Right renal pelvis (tissue), 4 donors: ENCODE results near the gene HJURP. TPM values are rescaled to one million over a fixed set of nuclear protein-coding genes. Genes with fewer than 3 reads are reported as not detected.

Experiments
- DNase-seq, 4 donors: peaks; one replicate each; pipeline ENCODE4 v3.0.0-alpha.2; 2013; ENCODE audit warnings: low read depth in 4 of 4, low spot score in 3 of 4, missing footprints in 1 of 4
- polyA plus RNA-seq, 4 donors: library from polyadenylated mRNA; unstranded; fragments of 120-200 nt; gene quantifications; one replicate each; pipeline ENCODE4 v1.2.1, GENCODE V29; 2013; ENCODE audit not compliant: insufficient read length in 4 of 4

HJURP gene
- polyA plus RNA-seq, 4 donors = 20.0 to 24.4 (median 23.2) TPM

GRCh38 chr2:233849607-233850271, 4.6 kb downstream of the HJURP start:
- no peak for DNase-seq

GRCh38 chr2:233848276-233848675, 6.1 kb downstream of the HJURP start:
- no peak for DNase-seq

GRCh38 chr2:233847248-233847898, 7.0 kb downstream of the HJURP start:
- no peak for DNase-seq

- no peak for DNase-seq
Observed at GRCh38 chr2:233846387-233847247, 7.7 kb downstream of the HJURP start.

GRCh38 chr2:233845301-233846060, 8.9 kb downstream of the HJURP start:
- DNase-seq = no peak

- no peak for DNase-seq
Observed at GRCh38 chr2:233844836-233845235, 9.5 kb downstream of the HJURP start.

GRCh38 chr2:233844064-233844807, 10.1 kb downstream of the HJURP start:
- DNase-seq = no peak

- no peak for DNase-seq
Observed at GRCh38 chr2:233841183-233841582, 13.2 kb downstream of the HJURP start.

GRCh38 chr2:233840520-233840919, 13.8 kb downstream of the HJURP start:
- DNase-seq = no peak

- no peak for DNase-seq
Observed at GRCh38 chr2:233839447-233839820, 14.9 kb downstream of the HJURP start.

- DNase-seq = no peak
Observed at GRCh38 chr2:233838726-233839446, 15.4 kb downstream of the HJURP start.

GRCh38 chr2:233838251-233838650, 16.1 kb downstream of the HJURP start:
- no peak for DNase-seq

- DNase-seq = no peak
Observed at GRCh38 chr2:233837694-233838229, 16.6 kb downstream of the HJURP start.

GRCh38 chr2:233836359-233836758, 18.0 kb downstream of the HJURP start:
- DNase-seq = no peak

GRCh38 chr2:233835230-233836186, 18.8 kb downstream of the HJURP start:
- no peak for DNase-seq

GRCh38 chr2:233833345-233833744, 21.0 kb downstream of the HJURP start:
- no peak for DNase-seq

GRCh38 chr2:233832869-233833311, 21.4 kb downstream of the HJURP start:
- DNase-seq = peak in 1 of 4 donors; percentile 4

- no peak for DNase-seq
Observed at GRCh38 chr2:233832414-233832813, 21.9 kb downstream of the HJURP start.
